ENCODE measurements around the gene CCDC110. TPM values are rescaled to one million over a fixed set of nuclear protein-coding genes. Genes with fewer than 3 reads are reported as not detected.
A peak's percentile ranks its signal among the peaks of the same experiment; 100 is the strongest.

Gene CCDC110
- not detected for total RNA-seq (2021; fragmentation: NEBNext Ultra II Directional; extraction: Animal tissue kit (Norgen Biotek cat#: 25700))
- long read RNA-seq, result 0 reads

DNA sequence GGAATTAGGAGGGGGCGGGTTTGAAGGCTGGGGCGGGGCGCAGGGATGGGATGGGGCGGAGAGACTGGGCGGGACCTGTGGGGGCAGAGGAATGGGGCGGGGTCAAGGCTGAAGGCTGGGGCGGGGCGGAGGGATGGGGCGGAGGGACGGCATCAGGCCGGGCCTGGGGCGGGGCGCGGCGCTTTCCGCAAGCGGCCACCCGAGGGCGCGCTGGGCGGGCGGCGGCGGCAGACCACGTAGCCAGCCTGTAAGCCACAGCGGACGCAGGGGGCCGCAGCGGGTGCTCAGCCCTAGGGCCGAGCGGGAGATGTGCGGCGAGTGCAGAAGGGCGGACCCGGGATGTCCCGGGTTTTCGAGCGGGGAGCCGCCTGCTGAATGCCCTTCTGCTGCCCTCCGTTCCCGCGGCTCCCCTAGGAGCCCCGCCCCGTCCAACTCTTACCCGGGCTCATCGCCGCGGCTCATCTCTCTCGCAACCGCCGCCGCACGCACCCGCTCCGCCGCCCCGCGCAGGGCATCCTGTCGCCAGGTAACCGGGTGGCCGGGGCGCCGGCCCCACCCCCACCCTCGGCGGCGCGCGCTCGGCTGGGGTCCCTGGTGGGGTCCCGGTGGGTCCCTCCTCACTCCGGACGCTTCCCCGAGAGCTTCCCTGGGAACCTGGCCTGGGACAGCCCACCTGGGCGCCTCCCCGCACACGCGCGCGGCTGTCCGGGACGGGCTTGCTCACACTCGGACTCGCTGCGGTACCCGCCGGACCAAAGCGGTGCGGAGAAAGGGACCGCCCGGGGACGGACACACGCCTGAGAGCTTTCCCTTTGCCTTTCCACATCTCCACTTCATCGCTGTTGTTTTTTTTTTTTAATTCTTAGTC, at the start of gene CCDC110:
Gene CCDC110, minus strand, starts transcription at position 499 of the 868 bp plus-strand sequence. Its CDS starts 50 bp downstream, at position 449.
- Mint-ChIP-seq H3K4me1 (ENCODE audit: low read depth) (0 out of 2 replicates have a peak, but pooled peaks cover 6% of the 10 kb centered on the region), H3K9me3 (no peaks in the 10 kb centered on the region), H3K27ac (peak within 1 kb of the TSS; percentile 64), H3K27me3 (ENCODE audit: insufficient read depth) (peaks cover 40% of the 10 kb centered on the region), H3K36me3 (ENCODE audit: low read depth) (no peaks in the 10 kb centered on the region), H3K4me3 (peak within 1 kb of the TSS; percentile 89)
- TF ChIP-seq, protein P1, sequence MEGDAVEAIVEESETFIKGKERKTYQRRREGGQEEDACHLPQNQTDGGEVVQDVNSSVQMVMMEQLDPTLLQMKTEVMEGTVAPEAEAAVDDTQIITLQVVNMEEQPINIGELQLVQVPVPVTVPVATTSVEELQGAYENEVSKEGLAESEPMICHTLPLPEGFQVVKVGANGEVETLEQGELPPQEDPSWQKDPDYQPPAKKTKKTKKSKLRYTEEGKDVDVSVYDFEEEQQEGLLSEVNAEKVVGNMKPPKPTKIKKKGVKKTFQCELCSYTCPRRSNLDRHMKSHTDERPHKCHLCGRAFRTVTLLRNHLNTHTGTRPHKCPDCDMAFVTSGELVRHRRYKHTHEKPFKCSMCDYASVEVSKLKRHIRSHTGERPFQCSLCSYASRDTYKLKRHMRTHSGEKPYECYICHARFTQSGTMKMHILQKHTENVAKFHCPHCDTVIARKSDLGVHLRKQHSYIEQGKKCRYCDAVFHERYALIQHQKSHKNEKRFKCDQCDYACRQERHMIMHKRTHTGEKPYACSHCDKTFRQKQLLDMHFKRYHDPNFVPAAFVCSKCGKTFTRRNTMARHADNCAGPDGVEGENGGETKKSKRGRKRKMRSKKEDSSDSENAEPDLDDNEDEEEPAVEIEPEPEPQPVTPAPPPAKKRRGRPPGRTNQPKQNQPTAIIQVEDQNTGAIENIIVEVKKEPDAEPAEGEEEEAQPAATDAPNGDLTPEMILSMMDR (IDR thresholded peaks at IDR 0.05), result peak; percentile 80
- peak; percentile 86 for DNase-seq

DNA sequence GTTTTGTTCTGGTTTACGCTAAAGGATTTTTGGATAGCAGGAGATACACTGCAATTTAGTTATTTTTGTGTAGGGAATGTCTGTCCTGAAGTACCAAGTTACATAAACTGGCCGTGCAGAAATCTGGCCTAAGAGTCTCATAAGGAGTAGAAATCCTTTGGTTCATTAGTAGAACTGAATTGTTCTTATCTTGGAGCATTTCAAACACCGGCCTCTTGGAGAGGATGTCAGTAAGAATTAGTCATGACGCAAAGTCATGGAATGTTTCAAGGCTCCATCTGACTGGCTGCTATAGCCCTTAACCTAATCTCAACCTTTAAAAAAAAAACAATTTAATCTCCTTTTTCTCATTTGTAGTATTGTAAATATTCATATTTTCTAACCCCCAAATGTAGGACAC, 48.6 kb upstream of the CCDC110 start:
- DNase-seq, result no peak
- Mint-ChIP-seq H3K27ac (no peak overlapping the region), H3K4me1 (ENCODE audit: low read depth) (no peaks in the 10 kb centered on the region), H3K36me3 (ENCODE audit: low read depth) (no peaks in the 10 kb centered on the region), H3K4me3 (no peak overlapping the region), H3K9me3 (no peaks in the 10 kb centered on the region), H3K27me3 (ENCODE audit: insufficient read depth) (peaks cover 4% of the 10 kb centered on the region; the same call in 1 of the 2 replicates)
- TF ChIP-seq, protein P1 (IDR thresholded peaks at IDR 0.05), result no peak

DNA sequence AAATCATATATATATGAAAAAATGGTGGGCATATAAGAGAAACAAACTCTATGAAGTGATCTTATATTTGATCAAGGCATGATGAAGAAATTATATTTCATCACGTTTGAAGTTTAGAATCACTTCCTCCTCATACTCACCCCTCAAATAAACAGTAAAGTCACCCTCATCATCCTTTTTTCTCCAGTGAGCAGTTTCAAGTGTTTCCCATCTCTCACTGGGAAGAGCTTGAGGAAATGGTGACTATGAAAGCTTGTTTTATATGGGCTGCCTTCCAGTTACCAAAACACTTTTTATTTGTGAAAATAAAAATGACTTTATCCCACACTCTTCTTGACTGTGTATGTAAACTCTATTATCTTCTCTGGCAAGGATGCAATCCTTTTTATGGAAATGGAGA, 47.0 kb upstream of the CCDC110 start:
- DNase-seq, result no peak
- Mint-ChIP-seq H3K4me3 (no peak overlapping the region), H3K9me3 (no peaks in the 10 kb centered on the region), H3K4me1 (ENCODE audit: low read depth) (peaks cover 6% of the 10 kb centered on the region), H3K36me3 (ENCODE audit: low read depth) (no peaks in the 10 kb centered on the region), H3K27ac (no peak overlapping the region), H3K27me3 (ENCODE audit: insufficient read depth) (peaks cover 2% of the 10 kb centered on the region; the same call in 1 of the 2 replicates)
- TF ChIP-seq, protein P1 (IDR thresholded peaks at IDR 0.05), result no peak

DNA sequence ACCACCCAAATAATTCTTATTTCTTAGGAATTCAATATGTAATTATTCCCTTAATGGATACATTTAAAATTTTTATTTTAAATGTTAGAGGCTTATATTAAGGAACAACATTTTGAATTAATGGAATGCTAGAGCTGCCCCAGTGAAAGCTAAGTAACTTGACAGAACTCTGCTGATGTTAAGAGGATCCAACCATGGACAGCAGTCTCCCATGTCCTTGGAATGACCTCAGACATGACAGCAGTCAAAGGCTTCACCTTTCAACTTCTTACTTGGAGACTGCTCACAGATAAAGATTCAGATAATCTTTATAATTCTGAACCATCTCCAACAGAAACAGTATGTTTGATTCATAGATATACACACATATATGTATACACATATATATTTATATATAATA, 46.5 kb upstream of the CCDC110 start:
- peaks cover 2% of the 10 kb centered on the region; the same call in 1 of the 2 replicates for H3K27me3 Mint-ChIP-seq (ENCODE audit: insufficient read depth)

DNA sequence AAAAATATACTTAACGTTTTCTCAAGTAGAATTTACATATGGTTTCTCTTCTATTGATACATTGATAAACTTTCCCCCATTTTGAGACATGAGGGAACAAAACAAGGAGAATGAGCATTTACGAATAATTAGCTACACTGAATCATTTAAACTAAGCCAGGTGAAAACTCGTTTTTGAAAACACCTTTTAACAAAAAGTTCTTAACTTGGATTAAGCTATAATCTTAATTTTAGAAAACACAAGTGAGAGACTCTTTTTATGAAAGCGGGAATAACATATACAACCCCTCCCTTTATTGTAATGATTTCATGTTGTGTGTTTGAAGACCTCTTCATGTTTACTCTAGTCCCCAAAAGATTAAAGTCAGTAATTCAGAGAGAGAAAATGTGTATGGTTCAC, 43.7 kb upstream of the CCDC110 start:
- TF ChIP-seq, protein P1 (IDR thresholded peaks at IDR 0.05), result no peak
- Mint-ChIP-seq H3K9me3 (no peaks in the 10 kb centered on the region), H3K27ac (no peak overlapping the region), H3K36me3 (ENCODE audit: low read depth) (no peaks in the 10 kb centered on the region), H3K4me1 (ENCODE audit: low read depth) (peaks cover 25% of the 10 kb centered on the region), H3K4me3 (no peak overlapping the region), H3K27me3 (ENCODE audit: insufficient read depth) (peaks cover 2% of the 10 kb centered on the region; the same call in 1 of the 2 replicates)
- DNase-seq, result no peak

More for the DNA sequence above, 46.5 kb upstream of the CCDC110 start:
- Mint-ChIP-seq H3K4me3 (no peak overlapping the region), H3K9me3 (no peaks in the 10 kb centered on the region), H3K36me3 (ENCODE audit: low read depth) (no peaks in the 10 kb centered on the region), H3K4me1 (ENCODE audit: low read depth) (peaks cover 10% of the 10 kb centered on the region), H3K27ac (no peak overlapping the region)
- TF ChIP-seq, protein P1 (IDR thresholded peaks at IDR 0.05), result no peak
- DNase-seq, result no peak
